ENCODE data around the gene PRODH.

The PRODH gene, protein sequence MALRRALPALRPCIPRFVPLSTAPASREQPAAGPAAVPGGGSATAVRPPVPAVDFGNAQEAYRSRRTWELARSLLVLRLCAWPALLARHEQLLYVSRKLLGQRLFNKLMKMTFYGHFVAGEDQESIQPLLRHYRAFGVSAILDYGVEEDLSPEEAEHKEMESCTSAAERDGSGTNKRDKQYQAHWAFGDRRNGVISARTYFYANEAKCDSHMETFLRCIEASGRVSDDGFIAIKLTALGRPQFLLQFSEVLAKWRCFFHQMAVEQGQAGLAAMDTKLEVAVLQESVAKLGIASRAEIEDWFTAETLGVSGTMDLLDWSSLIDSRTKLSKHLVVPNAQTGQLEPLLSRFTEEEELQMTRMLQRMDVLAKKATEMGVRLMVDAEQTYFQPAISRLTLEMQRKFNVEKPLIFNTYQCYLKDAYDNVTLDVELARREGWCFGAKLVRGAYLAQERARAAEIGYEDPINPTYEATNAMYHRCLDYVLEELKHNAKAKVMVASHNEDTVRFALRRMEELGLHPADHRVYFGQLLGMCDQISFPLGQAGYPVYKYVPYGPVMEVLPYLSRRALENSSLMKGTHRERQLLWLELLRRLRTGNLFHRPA

GRCh38 chr22:18935889-18936529, at the start of gene PRODH:
Gene PRODH (minus strand): TSS chr22:18936293. CDS start chr22:18936287, 6 bp downstream.
- DNase-seq (ENCODE audit: insufficient read length, low spot score) (no peak), FAIRE-seq (no peak)
- TF ChIP-seq CTCF (IDR thresholded peaks at IDR 0.05; ENCODE audit: insufficient read depth, missing control alignments): no peak

GRCh38 chr22:18985780-18986179, 49.7 kb upstream of the PRODH start:
- FAIRE-seq (no peak), DNase-seq (ENCODE audit: insufficient read length, low spot score) (no peak)
- no peak for TF ChIP-seq CTCF (IDR thresholded peaks at IDR 0.05; ENCODE audit: insufficient read depth, missing control alignments)

- FAIRE-seq: no peak
- DNase-seq (ENCODE audit: insufficient read length, low spot score): no peak
- no peak for TF ChIP-seq CTCF (IDR thresholded peaks at IDR 0.05; ENCODE audit: insufficient read depth, missing control alignments)
Measured at GRCh38 chr22:18984564-18984963, 48.5 kb upstream of the PRODH start.

DNA sequence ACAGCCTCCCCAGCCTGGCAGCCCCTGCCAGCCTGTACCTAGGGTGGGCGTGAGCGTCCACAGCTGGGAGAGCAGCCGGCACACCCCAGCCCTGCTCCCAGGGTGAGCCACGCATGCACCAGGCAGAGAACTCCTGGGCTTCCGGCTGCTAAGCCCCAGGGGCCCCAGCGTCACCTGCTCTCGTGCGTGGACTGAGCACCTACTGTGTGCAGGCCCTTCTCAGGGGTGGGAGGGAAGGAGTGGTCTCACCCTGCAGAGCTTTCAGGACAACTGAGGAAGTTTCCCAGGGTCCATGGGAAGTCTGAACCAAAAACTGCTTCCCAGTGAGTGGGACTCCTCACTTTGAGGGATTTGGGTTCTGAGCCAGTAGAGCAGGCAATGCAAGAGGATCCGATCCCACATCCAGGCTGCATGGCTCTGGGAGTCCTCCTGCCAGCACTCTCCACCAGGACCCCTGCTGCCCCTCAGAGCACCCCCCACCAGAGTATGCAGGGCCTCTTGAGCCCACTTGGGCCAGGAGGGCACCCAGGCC, 47.1 kb upstream of the PRODH start:
- DNase-seq (ENCODE audit: insufficient read length, low spot score) (no peak), FAIRE-seq (no peak)
- no peak for TF ChIP-seq CTCF (IDR thresholded peaks at IDR 0.05; ENCODE audit: insufficient read depth, missing control alignments)

- DNase-seq (ENCODE audit: insufficient read length, low spot score) (no peak), FAIRE-seq (no peak)
- TF ChIP-seq CTCF (IDR thresholded peaks at IDR 0.05; ENCODE audit: insufficient read depth, missing control alignments): no peak
Measured at GRCh38 chr22:18980829-18981228, 44.7 kb upstream of the PRODH start.

DNA sequence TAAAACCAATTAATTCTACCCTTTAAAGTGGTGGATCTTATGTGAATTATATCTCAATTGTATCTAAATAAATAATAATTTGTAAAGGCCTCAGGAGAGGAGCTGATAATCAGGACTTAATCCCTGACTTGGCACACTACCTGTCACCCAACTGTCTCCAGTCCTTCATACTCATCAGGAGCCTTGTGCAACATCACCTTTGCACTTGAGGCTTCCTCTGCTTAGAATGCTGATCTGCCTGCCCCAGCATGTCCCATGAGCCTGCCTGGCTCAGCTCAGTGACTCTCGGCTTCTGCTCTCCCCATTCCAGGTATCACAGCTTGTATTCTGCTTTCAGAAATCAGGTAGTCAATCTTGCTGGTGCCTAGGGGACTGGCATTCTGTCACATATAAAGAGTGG, 43.9 kb upstream of the PRODH start:
- FAIRE-seq (no peak), DNase-seq (ENCODE audit: insufficient read length, low spot score) (no peak)
- no peak for TF ChIP-seq CTCF (IDR thresholded peaks at IDR 0.05; ENCODE audit: insufficient read depth, missing control alignments)
